ENCODE measurements around the gene ADIG.

Gene ADIG

DNA sequence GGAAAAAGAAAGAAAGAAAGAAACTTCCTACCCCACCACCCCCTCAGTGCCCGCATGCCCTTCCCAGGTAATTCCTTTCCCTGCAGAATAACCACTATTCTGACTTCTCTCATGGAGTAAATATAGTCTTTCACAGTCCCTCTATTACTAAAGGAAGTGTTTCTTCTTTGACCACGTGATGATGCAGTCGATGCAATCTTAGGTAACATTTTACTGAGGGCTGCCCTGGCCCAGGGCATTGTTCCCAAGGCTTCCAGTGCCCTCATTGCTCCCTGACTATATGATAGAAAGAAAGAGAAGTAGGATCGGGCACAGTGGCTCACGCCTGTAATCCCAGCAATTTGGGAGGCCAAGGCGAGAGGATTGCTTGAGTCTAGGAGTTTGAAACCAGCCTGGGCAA, 49.7 kb downstream of the ADIG start:
- DNase-seq (ENCODE audit: low read depth), result no peak
- H3K4me3 ChIP-seq (ENCODE audit: low read depth, low read length), result no peak overlapping the region
- TF ChIP-seq CTCF (IDR thresholded peaks at IDR 0.05; ENCODE audit: low read depth, low read length, missing control alignments), result no peak

DNA sequence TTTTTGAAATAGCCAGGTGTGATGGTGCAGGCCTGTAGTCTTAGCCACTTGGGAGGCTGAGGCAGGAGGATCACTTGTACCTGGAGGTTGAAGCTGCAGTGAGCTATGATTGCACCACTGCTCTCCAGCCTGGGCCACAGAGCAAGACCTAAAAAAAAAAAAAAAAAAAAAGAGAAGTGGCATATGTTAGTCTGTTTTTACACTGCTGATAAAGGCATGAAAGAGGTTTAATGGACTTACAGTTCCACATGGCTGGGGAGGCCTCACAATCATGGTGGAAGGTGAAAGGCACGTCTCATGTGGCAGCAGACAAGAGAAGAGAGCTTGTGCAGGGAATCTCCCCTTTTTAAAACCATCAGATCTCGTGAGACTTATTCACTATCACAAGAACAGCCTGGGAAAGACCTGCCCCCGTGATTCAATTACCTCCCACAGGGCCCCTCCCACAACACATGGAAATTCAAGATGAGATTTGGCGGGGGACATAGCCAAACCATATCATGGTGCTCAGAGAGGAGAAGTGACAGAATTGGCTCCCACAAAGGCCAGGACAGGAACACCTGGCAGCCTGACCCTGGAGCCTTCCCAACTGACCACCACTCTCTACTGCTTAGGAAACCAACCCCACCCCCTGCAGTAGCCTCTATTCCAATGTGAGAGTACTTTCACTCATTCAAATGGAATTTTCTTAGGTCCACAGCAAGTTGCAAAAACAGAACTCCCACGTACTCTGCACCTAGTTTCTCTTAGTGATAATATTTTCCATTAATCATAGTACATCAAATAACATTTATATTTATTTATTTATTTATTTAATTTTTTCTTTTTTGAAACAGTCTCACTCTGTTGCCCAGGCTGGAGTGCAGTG, 50.4 kb downstream of the ADIG start:
- DNase-seq (ENCODE audit: low read depth), result no peak
- no peak for TF ChIP-seq CTCF (IDR thresholded peaks at IDR 0.05; ENCODE audit: low read depth, low read length, missing control alignments)
- H3K4me3 ChIP-seq (ENCODE audit: low read depth, low read length), result no peak overlapping the region

GRCh38 chr20:38633577-38634093, 52.6 kb downstream of the ADIG start:
- TF ChIP-seq CTCF (IDR thresholded peaks at IDR 0.05; ENCODE audit: low read depth, low read length, missing control alignments), result peak; percentile 95

GRCh38 chr20:38635721-38636288, 54.8 kb downstream of the ADIG start:
- no peak for TF ChIP-seq CTCF (IDR thresholded peaks at IDR 0.05; ENCODE audit: low read depth, low read length, missing control alignments)

More at GRCh38 chr20:38633577-38634093, 52.6 kb downstream of the ADIG start:
- peak; percentile 10 for DNase-seq (ENCODE audit: low read depth)
- H3K4me3 ChIP-seq (ENCODE audit: low read depth, low read length), result no peak overlapping the region

More at GRCh38 chr20:38635721-38636288, 54.8 kb downstream of the ADIG start:
- peak; percentile 5 for DNase-seq (ENCODE audit: low read depth)
- no peak overlapping the region for H3K4me3 ChIP-seq (ENCODE audit: low read depth, low read length)
